Testis (tissue), 3 donors: ENCODE data around the gene RNU6-9. TPM values are rescaled to one million over a fixed set of nuclear protein-coding genes. Genes with fewer than 3 reads are reported as not detected.
"Not testable (repeated sequence)": the region's sequence is repeated elsewhere in the genome, so short reads cannot be mapped to it uniquely, and the experiment has no call there.

Experiments used
- DNase-seq: peaks from one replicate; pipeline ENCODE4 v3.0.0-alpha.2; 2019
- H3K27ac ChIP-seq, 2 donors: fragments of 200-600 bp; sonication (generic); one replicate each; pipeline ENCODE4 v1.5.1; 2019
- H3K27me3 ChIP-seq: fragments of 200-600 bp; sonication (generic); one replicate; pipeline ENCODE4 v1.5.1; 2019
- H3K36me3 ChIP-seq: fragments of 200-600 bp; sonication (generic); one replicate; pipeline ENCODE4 v1.5.1; 2017; ENCODE audit warnings: low read depth; ENCODE audit errors: missing control alignments
- H3K4me1 ChIP-seq: fragments of 200-600 bp; sonication (generic); one replicate; pipeline ENCODE4 v1.5.1; 2019
- H3K4me3 ChIP-seq, 2 donors: fragments of 200-600 bp; sonication (generic); one replicate each; pipeline ENCODE4 v1.5.1; 2017 to 2019
- H3K9me3 ChIP-seq: fragments of 200-600 bp; sonication (generic); one replicate; pipeline ENCODE4 v1.5.1; 2017
- POLR2A ChIP-seq: fragments of 450-650 bp; IDR thresholded peaks from one replicate; pipeline ENCODE4 v1.6.1; 2017; ENCODE audit warnings: antibody characterized with exemption, mild to moderate bottlenecking, moderate library complexity
- WGBS, 2 donors: methylation state at CpG; one replicate each; pipeline ENCODE4 v1.1.5; 2018; 5-methylcytosine and 5-hydroxymethylcytosine counted together
- intact Hi-C: fragments of 100-400 bp; cut with DNase I; formaldehyde crosslinking; loops from one replicate; pipeline ENCODE4 v1.15.1; 2023; ENCODE audit warnings: low total_unique reads
- polyA plus RNA-seq: library from polyadenylated mRNA; stranded (reverse); fragments of 350-450 nt; fragmentation: Illumina TruSeq; extraction: RNeasy Lipid Tissue Mini Kit (QIAGEN cat#74804); gene quantifications from one replicate; pipeline ENCODE4 v1.2.3, GENCODE V29; 2014; ENCODE audit warnings: low read depth, low replicate concordance; ENCODE audit not compliant: insufficient read depth
- total RNA-seq, 2 donors: library from RNA; depleted of rRNA; stranded (reverse); fragments of >200 nt; gene quantifications; one replicate each; pipeline ENCODE4 v1.2.3, GENCODE V29; 2016
- TF ChIP-seq, protein P1 (sequence below), 3 experiments: fragments of 450-650 bp in 2 of 3; fragments of 200-600 bp in 1 of 3; sonication (generic) in 1 of 3; IDR thresholded peaks; one replicate each; pipeline ENCODE4 v1.5.1; 2016 to 2019; ENCODE audit warnings: antibody characterized with exemption in 3 of 3, mild to moderate bottlenecking in 2 of 3, moderate library complexity in 1 of 3

The RNU6-9 gene
- total and polyA plus RNA-seq, 3 donors from 2014 or later: not detected

DNA sequence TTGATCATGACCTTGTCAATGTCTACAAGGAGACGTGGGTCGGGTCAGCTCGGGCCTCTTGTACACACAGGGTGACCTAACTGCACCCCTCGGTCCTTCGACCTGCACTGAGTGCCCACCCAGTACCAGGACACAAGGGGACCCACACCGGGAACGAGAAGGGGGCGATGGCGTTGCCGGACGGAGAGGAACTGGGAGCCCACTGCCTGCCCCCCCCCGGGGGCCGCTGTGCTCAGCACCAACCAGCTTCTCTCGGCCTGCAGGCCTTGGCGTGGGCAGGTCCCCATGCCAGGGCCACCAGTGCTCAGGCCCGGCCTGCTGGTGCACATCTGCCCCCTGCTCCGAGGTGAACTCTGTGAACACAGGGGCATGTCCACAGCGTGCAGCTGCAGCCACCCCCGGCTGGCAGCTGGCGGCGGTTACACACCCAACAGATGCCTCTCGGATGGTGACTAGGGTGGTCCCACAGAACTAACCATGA lies 19.7 kb upstream of the RNU6-9 start:
- Histone ChIP-seq H3K27me3 (no peaks in the 10 kb centered on the region), H3K9me3 (no peaks in the 10 kb centered on the region), H3K4me1 (peaks cover 13% of the 10 kb centered on the region), H3K27ac (no peak overlapping the region), H3K36me3 (no peaks in the 10 kb centered on the region), H3K4me3 (no peak overlapping the region)
- no peak for DNase-seq
- intact Hi-C loops: no loop called here
- 79 to 86% methylated on average over 15 to 22 of the region's 22 CpGs for WGBS, 2 donors
- TF ChIP-seq POLR2A: no peak
- TF ChIP-seq, protein P1, sequence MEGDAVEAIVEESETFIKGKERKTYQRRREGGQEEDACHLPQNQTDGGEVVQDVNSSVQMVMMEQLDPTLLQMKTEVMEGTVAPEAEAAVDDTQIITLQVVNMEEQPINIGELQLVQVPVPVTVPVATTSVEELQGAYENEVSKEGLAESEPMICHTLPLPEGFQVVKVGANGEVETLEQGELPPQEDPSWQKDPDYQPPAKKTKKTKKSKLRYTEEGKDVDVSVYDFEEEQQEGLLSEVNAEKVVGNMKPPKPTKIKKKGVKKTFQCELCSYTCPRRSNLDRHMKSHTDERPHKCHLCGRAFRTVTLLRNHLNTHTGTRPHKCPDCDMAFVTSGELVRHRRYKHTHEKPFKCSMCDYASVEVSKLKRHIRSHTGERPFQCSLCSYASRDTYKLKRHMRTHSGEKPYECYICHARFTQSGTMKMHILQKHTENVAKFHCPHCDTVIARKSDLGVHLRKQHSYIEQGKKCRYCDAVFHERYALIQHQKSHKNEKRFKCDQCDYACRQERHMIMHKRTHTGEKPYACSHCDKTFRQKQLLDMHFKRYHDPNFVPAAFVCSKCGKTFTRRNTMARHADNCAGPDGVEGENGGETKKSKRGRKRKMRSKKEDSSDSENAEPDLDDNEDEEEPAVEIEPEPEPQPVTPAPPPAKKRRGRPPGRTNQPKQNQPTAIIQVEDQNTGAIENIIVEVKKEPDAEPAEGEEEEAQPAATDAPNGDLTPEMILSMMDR (IDR thresholded peaks at IDR 0.05): no peak

DNA sequence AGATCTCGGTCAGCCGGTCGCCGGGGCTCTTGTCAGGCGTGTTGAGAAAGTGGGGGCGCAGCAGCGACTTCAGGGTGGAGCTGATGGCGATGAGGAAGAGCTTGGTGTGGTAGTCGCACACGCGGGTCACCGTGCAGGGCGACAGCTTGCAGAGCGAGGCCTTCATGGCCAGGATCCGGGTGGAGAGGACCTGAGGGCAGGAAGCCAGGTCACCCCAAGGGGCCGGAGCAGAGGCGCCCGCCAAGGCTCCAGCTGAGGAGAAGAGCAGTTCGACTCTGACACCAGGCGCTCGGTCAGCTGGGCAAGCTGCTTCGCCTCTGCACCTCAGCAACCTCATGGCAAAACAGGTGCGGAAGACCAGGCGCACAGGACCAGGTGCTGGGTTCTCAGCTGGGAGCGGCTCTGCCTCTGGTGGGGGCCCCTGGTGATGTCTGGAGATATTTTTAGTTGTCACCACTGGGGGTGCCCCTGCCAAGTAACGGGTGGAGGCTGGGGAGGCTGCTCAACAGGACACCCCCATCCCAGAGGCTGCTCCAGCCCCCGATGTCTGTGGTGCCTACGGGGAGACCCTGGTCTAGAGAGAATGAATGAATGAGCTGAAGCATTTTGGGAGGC lies 17.9 kb upstream of the RNU6-9 start:
- WGBS, 2 donors: 89 to 94% methylated on average over 20 to 28 of the region's 28 CpGs
- peaks cover 3% of the 10 kb centered on the region for H3K4me1 ChIP-seq

DNA sequence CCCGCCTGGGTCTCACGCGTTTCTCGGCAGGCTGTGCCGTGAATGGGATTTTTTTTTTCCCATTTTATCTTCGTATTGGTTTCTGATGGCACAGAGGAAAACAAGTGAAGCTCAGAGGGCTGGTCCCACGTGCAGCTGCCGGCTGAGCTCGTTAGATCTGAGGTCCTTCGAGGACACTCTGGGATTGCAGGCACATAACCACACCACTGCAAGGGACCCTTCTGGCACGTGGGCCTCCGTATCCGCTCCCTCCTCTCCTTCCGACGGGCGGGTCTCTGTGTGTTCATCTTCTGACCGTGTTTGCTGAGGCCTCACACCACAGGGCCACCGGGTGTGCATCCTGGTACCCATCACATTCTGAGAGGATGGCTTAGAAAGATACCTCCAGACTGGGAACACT lies 17.2 kb upstream of the RNU6-9 start:
- DNase-seq: no peak
- no peaks in the 10 kb centered on the region for H3K9me3 ChIP-seq
- 77 to 80% methylated on average over 17 to 18 of the region's 18 CpGs for WGBS, 2 donors
- peaks cover 3% of the 10 kb centered on the region for H3K4me1 ChIP-seq
- intact Hi-C loops: no loop called here
- no peaks in the 10 kb centered on the region for H3K27me3 ChIP-seq
- no peak overlapping the region for H3K4me3 ChIP-seq
- H3K27ac ChIP-seq: no peak overlapping the region
- no peaks in the 10 kb centered on the region for H3K36me3 ChIP-seq
- TF ChIP-seq, protein P1 (IDR thresholded peaks at IDR 0.05): no peak
- TF ChIP-seq POLR2A: no peak

More for the DNA sequence above, 17.9 kb upstream of the RNU6-9 start:
- H3K27ac ChIP-seq: no peak overlapping the region
- H3K27me3 ChIP-seq: no peaks in the 10 kb centered on the region
- DNase-seq: no peak
- H3K9me3 ChIP-seq: no peaks in the 10 kb centered on the region
- no peaks in the 10 kb centered on the region for H3K36me3 ChIP-seq
- TF ChIP-seq, protein P1 (IDR thresholded peaks at IDR 0.05): no peak
- TF ChIP-seq POLR2A: no peak
- no peak overlapping the region for H3K4me3 ChIP-seq
- intact Hi-C loops: no loop called here

DNA sequence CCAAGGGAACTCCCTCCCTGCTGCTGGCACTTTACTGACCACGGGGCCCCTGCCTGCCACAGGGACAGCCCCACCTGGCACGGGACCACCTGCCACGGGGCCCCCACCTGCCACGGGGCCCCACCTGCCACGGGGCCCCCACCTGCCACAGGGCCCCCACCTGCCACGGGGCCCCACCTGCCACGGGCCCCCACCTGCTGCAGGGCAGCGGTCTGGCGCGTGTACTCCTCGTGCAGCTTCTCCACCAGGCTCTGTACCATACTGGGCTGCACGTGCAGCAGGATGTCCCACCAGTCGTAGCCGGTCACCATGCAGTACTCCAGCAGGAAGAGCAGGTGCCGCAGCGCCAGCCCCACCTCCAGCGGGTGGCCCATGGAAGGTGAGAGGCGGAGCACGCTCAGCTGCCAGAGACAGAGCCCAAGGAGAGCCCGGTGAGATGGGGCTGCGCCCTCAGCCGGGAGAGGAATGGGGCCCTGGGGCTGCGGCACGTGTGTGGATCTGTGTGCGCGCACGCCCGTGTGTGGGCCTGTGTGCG lies 16.4 kb upstream of the RNU6-9 start:
- H3K9me3 ChIP-seq: no peaks in the 10 kb centered on the region
- H3K4me1 ChIP-seq: no peaks in the 10 kb centered on the region
- 96 to 98% methylated on average over 9 to 25 of the region's 29 CpGs for WGBS, 2 donors
- TF ChIP-seq, protein P1 (IDR thresholded peaks at IDR 0.05): no peak
- TF ChIP-seq POLR2A: no peak
- no peak overlapping the region for H3K27ac ChIP-seq
- no peak for DNase-seq
- intact Hi-C loops: no loop called here
- no peaks in the 10 kb centered on the region for H3K36me3 ChIP-seq
- H3K27me3 ChIP-seq: no peaks in the 10 kb centered on the region
- no peak overlapping the region for H3K4me3 ChIP-seq

DNA sequence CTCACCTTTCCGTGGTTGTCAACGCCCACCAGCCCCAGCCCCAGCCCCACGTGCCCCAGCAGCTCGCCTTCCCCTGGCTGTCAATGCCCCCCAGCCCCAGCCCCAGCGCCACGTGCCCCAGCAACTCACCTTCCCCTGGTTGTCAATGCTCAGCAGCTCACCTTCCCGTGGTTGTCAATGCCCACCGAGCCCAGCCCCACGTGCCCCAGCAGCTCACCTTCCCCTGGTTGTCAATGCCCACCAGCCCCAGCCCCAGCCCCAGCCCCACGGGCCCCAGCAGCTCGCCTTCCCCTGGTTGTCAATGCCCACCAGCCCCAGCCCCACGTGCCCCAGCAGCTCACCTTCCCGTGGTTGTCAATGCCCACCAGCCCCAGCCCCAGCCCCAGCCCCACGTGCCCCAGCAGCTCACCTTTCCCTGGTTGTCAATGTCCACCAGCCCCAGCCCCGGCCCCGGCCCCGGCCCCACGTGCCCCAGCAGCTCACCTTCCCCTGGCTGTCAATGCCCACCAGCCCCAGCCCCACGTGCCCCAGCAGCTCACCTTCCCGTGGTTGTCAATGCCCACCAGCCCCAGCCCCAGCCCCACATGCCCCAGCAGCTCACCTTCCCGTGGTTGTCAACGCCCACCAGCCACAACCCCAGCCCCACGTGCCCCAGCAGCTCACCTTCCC lies 15.2 kb upstream of the RNU6-9 start:
- H3K4me3 ChIP-seq, intact Hi-C loops, H3K27ac ChIP-seq, DNase-seq, H3K9me3 ChIP-seq, H3K27me3 ChIP-seq, H3K36me3 ChIP-seq, H3K4me1 ChIP-seq: not testable (repeated sequence)
- WGBS, 2 donors: 84 to 89% methylated on average over 6 to 15 of the region's 23 CpGs

DNA sequence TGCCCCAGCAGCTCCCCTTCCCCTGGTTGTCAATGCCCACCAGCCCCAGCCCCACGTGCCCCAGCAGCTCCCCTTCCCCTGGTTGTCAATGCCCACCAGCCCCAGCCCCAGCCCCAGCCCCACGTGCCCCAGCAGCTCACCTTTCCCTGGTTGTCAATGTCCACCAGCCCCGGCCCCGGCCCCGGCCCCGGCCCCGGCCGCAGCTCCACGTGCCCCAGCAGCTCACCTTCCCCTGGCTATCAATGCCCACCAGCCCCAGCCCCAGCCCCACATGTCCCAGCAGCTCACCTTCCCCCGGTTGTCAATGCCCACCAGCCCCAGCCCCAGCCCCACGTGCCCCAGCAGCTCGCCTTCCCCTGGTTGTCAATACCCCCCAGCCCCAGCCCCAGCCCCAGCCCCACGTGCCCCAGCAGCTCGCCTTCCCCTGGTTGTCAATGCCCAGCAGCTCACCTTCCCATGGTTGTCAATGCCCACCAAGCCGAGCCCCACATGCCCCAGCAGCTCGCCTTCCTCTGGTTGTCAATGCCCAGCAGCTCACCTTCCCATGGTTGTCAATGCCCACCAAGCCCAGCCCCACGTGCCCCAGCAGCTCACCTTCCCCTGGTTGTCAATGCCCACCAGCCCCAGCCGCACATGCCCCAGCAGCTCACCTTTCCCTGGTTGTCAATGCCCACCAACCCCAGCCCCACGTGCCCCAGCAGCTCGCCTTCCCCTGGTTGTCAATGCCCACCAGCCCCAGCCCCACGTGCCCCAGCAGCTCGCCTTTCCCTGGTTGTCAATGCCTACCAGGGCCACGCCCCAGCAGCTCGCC lies 14.3 kb upstream of the RNU6-9 start:
- H3K4me1 ChIP-seq, H3K9me3 ChIP-seq, H3K4me3 ChIP-seq, H3K36me3 ChIP-seq, intact Hi-C loops, H3K27me3 ChIP-seq, H3K27ac ChIP-seq, DNase-seq: not testable (repeated sequence)
- WGBS, 2 donors: 84 to 87% methylated on average over 14 to 17 of the region's 24 CpGs
